ENCODE data around the gene FSTL3.

- TF ChIP-seq HDGF (IDR thresholded peaks at IDR 0.05; ENCODE audit: borderline replicate concordance) (no peak), NFRKB (IDR thresholded peaks at IDR 0.05) (no peak), ELF4 (IDR thresholded peaks at IDR 0.05) (no peak), SUZ12 (IDR thresholded peaks at IDR 0.05) (no peak)
Measured at GRCh38 chr19:682678-683320, 6.6 kb downstream of the FSTL3 start.

All from HEK293T (cell line).